HepG2 (cell line): Measurements from ENCODE around the gene DNMT3A. TPM values are rescaled to one million over a fixed set of nuclear protein-coding genes. Genes with fewer than 3 reads are reported as not detected.

Source experiments
- ATAC-seq: fragments of 200-7000 bp; cut with Tn5 transposase; 3 replicates; pipeline ENCODE4 v1.9.1; 2020; ENCODE audit warnings: mild to moderate bottlenecking, moderate library complexity
- BruUV-seq: library from RNA; stranded (reverse); fragments of 400-500 nt; replicated peaks from 2 replicates; lab custom pipeline; 2021; lab: Mats Ljungman, UMichigan
- CTCF ChIA-PET: fragments of 300-600 bp; formaldehyde crosslinking; extraction: SDS; loops from one replicate; lab custom pipeline; 2021; ENCODE audit warnings: low total read pairs, inconsistent platforms, low intra/inter-chr PET ratio; lab: Yijun Ruan, JAX
- POLR2A ChIA-PET: fragments of 350-600 bp; sonication (Branson Sonifier 250); formaldehyde crosslinking; loops from one replicate; lab custom pipeline; 2020; ENCODE audit warnings: antibody characterized with exemption, inconsistent platforms; lab: Yijun Ruan, JAX
- DNase-seq: peaks from one replicate; pipeline ENCODE4 v3.0.0-alpha.2; 2015; ENCODE audit warnings: low spot score
- FAIRE-seq: peaks from 3 replicates; lab custom pipeline; 2011; peaks lifted over from hg19 to GRCh38; lab: Jason Lieb, UNC
- H2AFZ ChIP-seq: one replicate; pipeline ENCODE4 v1.6.1; 2011; ENCODE audit warnings: low read length, inconsistent platforms
- H3K27ac ChIP-seq: fragments of 300-600 bp; 3 replicates; pipeline ENCODE4 v1.8.0; 2011; ENCODE audit warnings: mixed run types, mild to moderate bottlenecking, mixed read lengths, low read length, inconsistent platforms; ENCODE audit not compliant: insufficient read depth; ENCODE audit errors: extremely low read length
- H3K27me3 ChIP-seq, 2 experiments: fragments of 200-600 bp in 1 of 2; 2 replicates in 1 of 2; 3 replicates in 1 of 2; pipeline versions ENCODE4 v1.6.0 to v1.8.0; 2011; ENCODE audit warnings: low read length in 2 of 2, mild to moderate bottlenecking in 2 of 2, moderate library complexity in 2 of 2, inconsistent platforms in 1 of 2; ENCODE audit not compliant: insufficient read depth in 2 of 2, control insufficient read depth in 1 of 2
- H3K36me3 ChIP-seq, 2 experiments: fragments of 200-600 bp in 1 of 2; replicated peaks in 1 of 2; 2 replicates in 1 of 2; 3 replicates in 1 of 2; pipeline versions ENCODE4 v1.5.1 to v1.8.0; 2011; ENCODE audit warnings: low read length in 2 of 2, inconsistent platforms in 1 of 2; ENCODE audit not compliant: insufficient read depth in 2 of 2, control insufficient read depth in 1 of 2
- H3K4me1 ChIP-seq: 2 replicates; pipeline ENCODE4 v1.5.1; 2012; ENCODE audit warnings: low read length, inconsistent platforms; ENCODE audit not compliant: insufficient read depth
- H3K4me2 ChIP-seq: 2 replicates; pipeline ENCODE4 v1.6.0; 2011; ENCODE audit warnings: low read depth, low read length, inconsistent platforms
- H3K4me3 ChIP-seq, 3 experiments: fragments of 200-600 bp in 1 of 3; sonication (generic), shearing (Covaris generic) in 1 of 3; replicated peaks in 1 of 3; 2 replicates each; pipeline ENCODE4 v1.5.1; 2011 to 2016; ENCODE audit warnings: low read length in 3 of 3, inconsistent platforms in 2 of 3, low read depth in 2 of 3, mild to moderate bottlenecking in 2 of 3, control low read depth in 1 of 3, mixed read lengths in 1 of 3; ENCODE audit not compliant: insufficient read depth in 1 of 3
- H3K79me2 ChIP-seq: one replicate; pipeline ENCODE4 v1.6.1; 2011; ENCODE audit warnings: low read length, inconsistent platforms; ENCODE audit not compliant: insufficient read depth
- H3K9ac ChIP-seq: 2 replicates; pipeline ENCODE4 v1.6.0; 2011; ENCODE audit warnings: mild to moderate bottlenecking, low read depth, low read length, inconsistent platforms; ENCODE audit not compliant: insufficient read depth
- H3K9me3 ChIP-seq: 2 replicates; pipeline ENCODE4 v1.5.1; 2012; ENCODE audit warnings: mild to moderate bottlenecking, low read length
- H4K20me1 ChIP-seq: 2 replicates; pipeline ENCODE4 v1.6.0; 2011; ENCODE audit warnings: inconsistent platforms, mild to moderate bottlenecking, low read length, moderate library complexity; ENCODE audit not compliant: insufficient read depth
- AKNA ChIP-seq: sonication (generic); formaldehyde crosslinking; IDR thresholded peaks from 2 replicates; pipeline ENCODE4 v1.4.0; 2020; ENCODE audit warnings: missing genetic modification reagents, borderline replicate concordance
- CENPT ChIP-seq: sonication (generic); formaldehyde crosslinking; IDR thresholded peaks from 2 replicates; pipeline ENCODE4 v1.8.0; 2022; ENCODE audit warnings: low read depth, mild to moderate bottlenecking, moderate library complexity, missing genetic modification reagents
- FOSL2 ChIP-seq: sonication (generic); formaldehyde crosslinking; IDR thresholded peaks from 2 replicates; pipeline ENCODE4 v1.4.0; 2020; ENCODE audit warnings: missing genetic modification reagents
- FOXP1 ChIP-seq, 2 experiments: fragments of 450-650 bp in 1 of 2; IDR thresholded peaks; 2 replicates each; pipeline ENCODE4 v1.6.1; 2017 to 2018; ENCODE audit warnings: antibody characterized with exemption in 1 of 2
- HIVEP1 ChIP-seq: sonication (generic); formaldehyde crosslinking; IDR thresholded peaks from 2 replicates; pipeline ENCODE4 v1.4.0; 2020; ENCODE audit warnings: mild to moderate bottlenecking, missing genetic modification reagents
- KAT2B ChIP-seq: fragments of 150-350 bp; IDR thresholded peaks from 2 replicates; pipeline ENCODE4 v1.6.1; 2014; ENCODE audit warnings: low read depth, low read length, borderline replicate concordance
- KMT2B ChIP-seq: IDR thresholded peaks from 2 replicates; pipeline ENCODE4 v1.6.1; 2016; ENCODE audit warnings: missing genetic modification reagents, missing compliant biosample characterization
- MTF2 ChIP-seq: sonication (generic); formaldehyde crosslinking; IDR thresholded peaks from 2 replicates; pipeline ENCODE4 v1.5.0; 2020; ENCODE audit warnings: missing genetic modification reagents, borderline replicate concordance
- PCBP2 ChIP-seq: fragments of 200-400 bp; formaldehyde crosslinking; optimal IDR thresholded peaks from 2 replicates; pipeline ENCODE3; 2018; ENCODE audit warnings: low read length, low read depth; ENCODE audit not compliant: poor library complexity, severe bottlenecking
- PREB ChIP-seq: sonication (generic); formaldehyde crosslinking; IDR thresholded peaks from 2 replicates; pipeline ENCODE4 v1.4.0; 2020; ENCODE audit warnings: missing genetic modification reagents
- SATB2 ChIP-seq: sonication (generic); formaldehyde crosslinking; IDR thresholded peaks from 2 replicates; pipeline ENCODE4 v1.5.0; 2020; ENCODE audit warnings: missing genetic modification reagents
- SMAD3 ChIP-seq: sonication (generic); formaldehyde crosslinking; IDR thresholded peaks from 2 replicates; pipeline ENCODE4 v1.4.0; 2020; ENCODE audit warnings: missing genetic modification reagents
- ZBTB7B ChIP-seq: sonication (generic); formaldehyde crosslinking; IDR thresholded peaks from 2 replicates; pipeline ENCODE4 v1.4.0; 2020; ENCODE audit warnings: missing genetic modification reagents
- ZNF644 ChIP-seq: IDR thresholded peaks from 2 replicates; pipeline ENCODE4 v1.6.1; 2016; ENCODE audit warnings: low read depth
- WGBS: methylation state at CpG from one replicate; pipeline ENCODE4 v1.1.6; 2017; ENCODE audit warnings: low lambda C conversion rate; 5-methylcytosine and 5-hydroxymethylcytosine counted together
- in situ Hi-C: cut with HindIII; loops from 2 replicates; pipeline ENCODE4 v1.10.0; 2017; ENCODE audit warnings: low pct_unique_long_range_greater_than_20kb; ENCODE audit not compliant: extremely low pct_ligation_motif_present
- intact Hi-C: fragments of 100-400 bp; cut with micrococcal nuclease; formaldehyde crosslinking; loops from one replicate; pipeline ENCODE4 v1.10.0; 2022; ENCODE audit not compliant: unreplicated experiment
- polyA plus RNA-seq, 8 experiments: library from polyadenylated mRNA; depleted of rRNA in 3 of 8; stranded (reverse) in 7 of 8; unstranded in 1 of 8; fragments of >200 nt; fragmentation: Illumina TruSeq in 4 of 8; extraction: Trizol in 4 of 8; gene quantifications; 2 replicates each; pipeline versions ENCODE4 v1.2.1 to v1.2.3, GENCODE V29; 2011 to 2016; ENCODE audit warnings: low read depth in 4 of 8, missing spikeins in 1 of 8, mixed read lengths in 1 of 8; ENCODE audit not compliant: insufficient read depth in 1 of 8
- total RNA-seq, 5 experiments: library from RNA; depleted of rRNA; stranded (reverse); fragments of >200 nt; fragmentation: Illumina TruSeq; extraction: Trizol; gene quantifications; 2 replicates each; pipeline ENCODE4 v1.2.3, GENCODE V29; 2016; ENCODE audit warnings: low read depth in 1 of 5
- TF ChIP-seq, protein P1 (sequence below): sonication (generic); formaldehyde crosslinking; IDR thresholded peaks from 2 replicates; pipeline ENCODE4 v1.8.1; 2023; ENCODE audit warnings: mild to moderate bottlenecking, missing genetic modification reagents
- TF ChIP-seq, protein P2 (sequence below): IDR thresholded peaks from 2 replicates; pipeline ENCODE4 v1.6.1; 2016; ENCODE audit warnings: missing compliant biosample characterization, missing genetic modification reagents, borderline replicate concordance

DNMT3A gene
- total and polyA plus RNA-seq, 2 of the 13 experiments (the other 11 are each of a cell fraction or from before 2014, with no cell fraction given): 14.7 to 29.1 TPM

DNA sequence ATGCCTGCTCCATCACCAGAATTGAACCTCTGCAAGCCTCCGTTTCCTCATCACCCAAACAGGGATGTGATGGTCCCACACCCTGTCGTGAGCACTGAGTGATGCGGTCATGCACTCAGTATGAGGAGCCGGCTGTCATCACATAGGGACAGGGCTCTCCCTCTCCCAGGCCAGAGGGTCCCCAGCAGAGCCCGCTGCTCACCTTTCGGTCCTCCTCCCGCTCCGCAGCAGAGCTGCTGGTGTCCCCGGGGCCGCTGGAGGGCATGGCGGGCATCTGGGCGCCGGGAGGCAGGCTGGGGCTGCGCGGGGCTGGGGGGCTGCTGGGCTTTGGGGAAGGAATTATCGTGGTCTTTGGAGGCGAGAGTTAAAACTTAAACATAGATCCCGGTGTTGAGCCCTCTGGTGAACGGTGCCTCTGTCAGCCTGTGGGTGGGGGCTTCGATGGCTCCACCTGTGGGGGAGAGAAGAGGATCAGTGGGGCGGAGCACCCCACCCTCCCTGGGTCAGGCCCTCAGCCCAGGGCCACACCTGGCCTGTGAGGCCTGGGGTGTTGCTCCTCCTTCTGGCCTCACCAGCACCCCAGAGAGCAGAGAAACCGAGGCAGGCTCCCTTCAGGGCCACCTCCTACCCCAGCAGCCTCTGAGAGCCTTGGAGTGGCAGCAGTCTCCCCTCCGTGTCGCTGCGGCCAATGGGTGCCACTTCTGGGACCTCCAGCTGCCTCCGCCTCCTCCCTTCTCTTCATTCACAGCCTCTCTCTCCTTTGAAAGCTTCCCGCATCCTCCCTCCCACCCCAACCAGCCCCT is 27.8 kb downstream of the DNMT3A start:
- no peak overlapping the region for H3K9ac ChIP-seq
- no TSS peak for BruUV-seq
- CTCF ChIA-PET: no interaction called here
- no peaks in the 10 kb centered on the region for H3K9me3 ChIP-seq
- in situ Hi-C loops (no loop called here), intact Hi-C loops (no loop called here)
- WGBS: 87% methylated on average over 27 of the region's 27 CpGs
- H3K27ac ChIP-seq: no peak overlapping the region
- FAIRE-seq: no peak
- H4K20me1 ChIP-seq: no peaks in the 10 kb centered on the region
- H3K79me2 ChIP-seq: no peaks in the 10 kb centered on the region
- H2AFZ ChIP-seq: no peak overlapping the region
- H3K36me3 ChIP-seq: no peaks in the 10 kb centered on the region
- H3K4me1 ChIP-seq: peaks cover 20% of the 10 kb centered on the region
- no peaks in the 10 kb centered on the region for H3K27me3 ChIP-seq
- no peak for ATAC-seq
- POLR2A ChIA-PET: no interaction called here
- H3K4me3 ChIP-seq: no peak overlapping the region
- no peak for DNase-seq
- H3K4me2 ChIP-seq: no peak overlapping the region
- TF ChIP-seq KMT2B (no peak), PCBP2 (no peak), PREB (CRISPR knock-in tag) (no peak), CENPT (CRISPR knock-in tag) (no peak), FOXP1 (IDR thresholded peaks at IDR 0.05) (no peak), FOXP1 (CRISPR knock-in tag; IDR thresholded peaks at IDR 0.05) (no peak), MTF2 (CRISPR knock-in tag) (no peak), SMAD3 (CRISPR knock-in tag) (no peak), AKNA (CRISPR knock-in tag) (no peak), FOSL2 (CRISPR knock-in tag) (no peak), ZNF644 (CRISPR knock-in tag) (no peak), ZBTB7B (no peak), HIVEP1 (CRISPR knock-in tag) (no peak), SATB2 (CRISPR knock-in tag) (no peak), KAT2B (no peak)
- TF ChIP-seq, protein P1, sequence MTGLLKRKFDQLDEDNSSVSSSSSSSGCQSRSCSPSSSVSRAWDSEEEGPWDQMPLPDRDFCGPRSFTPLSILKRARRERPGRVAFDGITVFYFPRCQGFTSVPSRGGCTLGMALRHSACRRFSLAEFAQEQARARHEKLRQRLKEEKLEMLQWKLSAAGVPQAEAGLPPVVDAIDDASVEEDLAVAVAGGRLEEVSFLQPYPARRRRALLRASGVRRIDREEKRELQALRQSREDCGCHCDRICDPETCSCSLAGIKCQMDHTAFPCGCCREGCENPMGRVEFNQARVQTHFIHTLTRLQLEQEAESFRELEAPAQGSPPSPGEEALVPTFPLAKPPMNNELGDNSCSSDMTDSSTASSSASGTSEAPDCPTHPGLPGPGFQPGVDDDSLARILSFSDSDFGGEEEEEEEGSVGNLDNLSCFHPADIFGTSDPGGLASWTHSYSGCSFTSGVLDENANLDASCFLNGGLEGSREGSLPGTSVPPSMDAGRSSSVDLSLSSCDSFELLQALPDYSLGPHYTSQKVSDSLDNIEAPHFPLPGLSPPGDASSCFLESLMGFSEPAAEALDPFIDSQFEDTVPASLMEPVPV (CRISPR knock-in tag): no peak
- TF ChIP-seq, protein P2, sequence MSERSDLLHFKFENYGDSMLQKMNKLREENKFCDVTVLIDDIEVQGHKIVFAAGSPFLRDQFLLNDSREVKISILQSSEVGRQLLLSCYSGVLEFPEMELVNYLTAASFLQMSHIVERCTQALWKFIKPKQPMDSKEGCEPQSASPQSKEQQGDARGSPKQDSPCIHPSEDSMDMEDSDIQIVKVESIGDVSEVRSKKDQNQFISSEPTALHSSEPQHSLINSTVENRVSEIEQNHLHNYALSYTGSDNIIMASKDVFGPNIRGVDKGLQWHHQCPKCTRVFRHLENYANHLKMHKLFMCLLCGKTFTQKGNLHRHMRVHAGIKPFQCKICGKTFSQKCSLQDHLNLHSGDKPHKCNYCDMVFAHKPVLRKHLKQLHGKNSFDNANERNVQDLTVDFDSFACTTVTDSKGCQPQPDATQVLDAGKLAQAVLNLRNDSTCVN (CRISPR knock-in tag): no peak
